Smooth muscle cell (in vitro differentiated cells): ENCODE data around the gene CSRP2. TPM values are rescaled to one million over a fixed set of nuclear protein-coding genes. Genes with fewer than 3 reads are reported as not detected.
A peak's percentile ranks its signal among the peaks of the same experiment; 100 is the strongest.

ENCODE experiments used
- DNase-seq: peaks from one replicate; lab custom pipeline; 2025; ENCODE audit not compliant: unreplicated experiment; lab: John Stamatoyannopoulos, UW
- H2AFZ ChIP-seq: fragments of 200-600 bp; sonication (generic); 2 replicates; pipeline ENCODE4 v1.6.0; 2016; ENCODE audit warnings: antibody characterized with exemption, low read depth, mild to moderate bottlenecking
- H3F3A ChIP-seq: fragments of 200-600 bp; sonication (generic); 2 replicates; pipeline ENCODE4 v1.6.0; 2017; ENCODE audit warnings: antibody characterized with exemption, low read depth
- H3K27ac ChIP-seq: fragments of 200-600 bp; sonication (generic); 2 replicates; pipeline ENCODE4 v1.5.1; 2016; ENCODE audit warnings: low read depth, mild to moderate bottlenecking
- H3K27me3 ChIP-seq: fragments of 200-600 bp; sonication (generic); 2 replicates; pipeline ENCODE4 v1.6.1; 2016; ENCODE audit warnings: low read depth, mild to moderate bottlenecking
- H3K36me3 ChIP-seq: fragments of 200-600 bp; sonication (generic); 2 replicates; pipeline ENCODE4 v1.5.1; 2016; ENCODE audit warnings: low read depth
- H3K4me1 ChIP-seq: fragments of 200-600 bp; sonication (generic); 2 replicates; pipeline ENCODE4 v1.5.1; 2016; ENCODE audit warnings: low read depth
- H3K4me2 ChIP-seq: fragments of 200-600 bp; sonication (generic); 2 replicates; pipeline ENCODE4 v1.6.0; 2016; ENCODE audit warnings: mild to moderate bottlenecking
- H3K4me3 ChIP-seq: fragments of 200-600 bp; sonication (generic); 2 replicates; pipeline ENCODE4 v1.5.1; 2016; ENCODE audit warnings: mild to moderate bottlenecking
- H3K79me2 ChIP-seq: fragments of 200-600 bp; sonication (generic); 2 replicates; pipeline ENCODE4 v1.6.0; 2016; ENCODE audit warnings: low read depth, mild to moderate bottlenecking
- H3K9ac ChIP-seq: fragments of 200-600 bp; sonication (generic); 2 replicates; pipeline ENCODE4 v1.6.0; 2016; ENCODE audit warnings: low read depth
- H3K9me3 ChIP-seq: fragments of 200-600 bp; sonication (generic); replicated peaks from 2 replicates; pipeline ENCODE4 v1.5.1; 2016; ENCODE audit warnings: low read depth
- H4K20me1 ChIP-seq: fragments of 200-600 bp; sonication (generic); 2 replicates; pipeline ENCODE4 v1.6.0; 2016; ENCODE audit warnings: low read depth
- WGBS: methylation state at CpG from one replicate; pipeline ENCODE4 v1.1.7; 2016; ENCODE audit warnings: low lambda C conversion rate; 5-methylcytosine and 5-hydroxymethylcytosine counted together
- polyA plus RNA-seq: library from polyadenylated mRNA; unstranded; fragments of >200 nt; fragmentation: Nextera tagmentation; extraction: Ambion mirVana; gene quantifications from 2 replicates; pipeline ENCODE4 v1.2.1, GENCODE V29; 2016
- total RNA-seq: library from RNA; depleted of rRNA; stranded (reverse); fragments of >200 nt; gene quantifications from 2 replicates; pipeline ENCODE4 v1.2.3, GENCODE V29; 2014
- TF ChIP-seq, protein P1 (sequence below): fragments of 200-600 bp; sonication (generic); IDR thresholded peaks from 2 replicates; pipeline ENCODE4 v1.5.1; 2017; ENCODE audit warnings: borderline replicate concordance, mild to moderate bottlenecking, antibody characterized with exemption; ENCODE audit not compliant: insufficient read depth, poor library complexity, severe bottlenecking

The CSRP2 gene
- total and polyA plus RNA-seq, 2 experiments from 2014 or later: 379 to 735 TPM

DNA sequence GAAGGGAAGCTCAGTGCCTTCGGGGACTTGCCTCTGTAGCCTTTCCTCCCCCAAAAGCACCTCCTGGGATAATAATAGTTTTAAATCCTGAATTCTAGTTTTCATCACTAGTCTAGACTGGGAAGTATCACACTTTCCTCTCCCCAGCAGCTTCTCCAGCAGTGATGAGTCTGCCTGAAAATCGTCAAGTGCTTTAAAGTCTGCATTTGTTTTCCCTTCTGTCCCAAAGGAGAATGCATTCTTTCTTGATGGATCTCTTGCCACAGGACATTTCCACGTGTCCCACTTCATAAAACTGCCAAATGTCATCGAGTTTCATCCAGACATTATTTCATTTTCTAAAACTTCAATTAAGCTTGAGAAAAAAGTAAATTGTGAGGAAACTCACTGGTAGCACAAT is 15.0 kb downstream of the CSRP2 start:
- Histone ChIP-seq H3K36me3 (peaks cover 10% of the 10 kb centered on the region), H3K79me2 (peaks cover 28% of the 10 kb centered on the region), H3K9me3 (no peaks in the 10 kb centered on the region), H3K9ac (peak overlapping the region; percentile 90), H3K4me3 (peak overlapping the region; percentile 12), H3K4me2 (peak overlapping the region; percentile 79), H2AFZ (no peak overlapping the region), H3K4me1 (peaks cover 68% of the 10 kb centered on the region), H3K27me3 (no peaks in the 10 kb centered on the region), H3F3A (peaks cover 80% of the 10 kb centered on the region), H3K27ac (peak overlapping the region; percentile 99), H4K20me1 (peaks cover 26% of the 10 kb centered on the region)
- DNase-seq: no peak
- TF ChIP-seq, protein P1, sequence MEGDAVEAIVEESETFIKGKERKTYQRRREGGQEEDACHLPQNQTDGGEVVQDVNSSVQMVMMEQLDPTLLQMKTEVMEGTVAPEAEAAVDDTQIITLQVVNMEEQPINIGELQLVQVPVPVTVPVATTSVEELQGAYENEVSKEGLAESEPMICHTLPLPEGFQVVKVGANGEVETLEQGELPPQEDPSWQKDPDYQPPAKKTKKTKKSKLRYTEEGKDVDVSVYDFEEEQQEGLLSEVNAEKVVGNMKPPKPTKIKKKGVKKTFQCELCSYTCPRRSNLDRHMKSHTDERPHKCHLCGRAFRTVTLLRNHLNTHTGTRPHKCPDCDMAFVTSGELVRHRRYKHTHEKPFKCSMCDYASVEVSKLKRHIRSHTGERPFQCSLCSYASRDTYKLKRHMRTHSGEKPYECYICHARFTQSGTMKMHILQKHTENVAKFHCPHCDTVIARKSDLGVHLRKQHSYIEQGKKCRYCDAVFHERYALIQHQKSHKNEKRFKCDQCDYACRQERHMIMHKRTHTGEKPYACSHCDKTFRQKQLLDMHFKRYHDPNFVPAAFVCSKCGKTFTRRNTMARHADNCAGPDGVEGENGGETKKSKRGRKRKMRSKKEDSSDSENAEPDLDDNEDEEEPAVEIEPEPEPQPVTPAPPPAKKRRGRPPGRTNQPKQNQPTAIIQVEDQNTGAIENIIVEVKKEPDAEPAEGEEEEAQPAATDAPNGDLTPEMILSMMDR: no peak
- WGBS: 7% methylated on average over 4 of the region's 4 CpGs

DNA sequence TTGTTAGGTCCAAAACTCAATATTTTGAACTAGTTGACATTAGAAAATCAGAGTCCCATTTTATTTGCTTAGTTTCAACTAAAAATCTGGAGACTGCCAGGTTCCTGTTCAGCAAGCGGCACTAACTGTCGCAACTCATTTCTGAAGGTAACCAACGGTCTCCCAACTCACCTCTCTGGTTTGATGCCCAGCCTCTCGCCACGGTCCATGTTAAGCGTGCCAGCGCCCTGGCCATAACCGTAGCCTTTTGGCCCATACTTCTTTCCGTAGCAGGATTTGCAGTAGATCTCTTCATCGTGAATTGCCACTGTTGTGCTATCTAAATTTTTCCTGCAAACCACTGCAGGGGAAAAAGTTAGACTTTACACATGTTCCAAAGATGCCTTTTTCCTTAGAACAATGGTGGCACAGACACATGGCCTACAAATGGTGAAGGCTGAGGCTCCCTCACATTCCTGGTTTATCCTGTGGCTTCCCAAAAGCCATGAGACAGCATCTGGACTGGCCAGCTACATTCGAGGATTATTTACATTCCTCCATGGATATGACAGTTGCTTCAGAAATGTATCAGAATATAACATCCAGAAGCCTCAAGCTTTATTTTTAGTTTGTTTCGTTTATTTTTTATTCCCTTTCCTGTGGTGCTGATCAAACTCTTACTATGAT is 15.7 kb downstream of the CSRP2 start:
- H3K9ac ChIP-seq: peak overlapping the region; percentile 90
- H3K9me3 ChIP-seq: no peaks in the 10 kb centered on the region
- peak overlapping the region; percentile 99 for H3K27ac ChIP-seq
- H4K20me1 ChIP-seq: peaks cover 30% of the 10 kb centered on the region
- peaks cover 16% of the 10 kb centered on the region for H3K36me3 ChIP-seq
- H2AFZ ChIP-seq: no peak overlapping the region
- H3K4me2 ChIP-seq: peak overlapping the region; percentile 79
- DNase-seq: no peak
- no peaks in the 10 kb centered on the region for H3K27me3 ChIP-seq
- peak overlapping the region; percentile 12 for H3K4me3 ChIP-seq
- TF ChIP-seq, protein P1: no peak
- peaks cover 78% of the 10 kb centered on the region for H3F3A ChIP-seq
- H3K79me2 ChIP-seq: peaks cover 23% of the 10 kb centered on the region
- H3K4me1 ChIP-seq: peaks cover 67% of the 10 kb centered on the region
- 62% methylated on average over 12 of the region's 12 CpGs for WGBS

DNA sequence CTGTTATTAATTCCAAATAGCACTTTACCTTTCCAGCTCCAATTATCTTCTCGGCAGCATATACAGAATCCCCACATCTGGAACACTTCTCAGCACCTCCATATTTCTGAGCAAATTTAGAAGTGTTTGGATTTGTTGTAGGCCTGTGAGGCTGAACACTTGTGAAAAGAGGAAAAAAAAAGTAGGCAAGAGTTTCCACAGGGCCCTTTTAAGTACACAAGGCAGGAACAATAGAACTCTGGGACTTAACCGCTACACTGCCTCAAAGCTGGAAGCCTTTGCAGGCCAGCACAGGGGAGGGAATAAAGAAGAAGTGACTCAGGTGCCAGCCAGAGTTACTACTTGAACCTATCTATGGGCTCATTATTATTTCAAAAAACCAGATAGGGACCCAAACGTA is 18.6 kb downstream of the CSRP2 start:
- peaks cover 39% of the 10 kb centered on the region for H3K4me1 ChIP-seq
- TF ChIP-seq, protein P1: no peak
- no peak overlapping the region for H3K4me2 ChIP-seq
- 81% methylated on average over 3 of the region's 3 CpGs for WGBS
- no peak overlapping the region for H3K9ac ChIP-seq
- H3K27me3 ChIP-seq: no peaks in the 10 kb centered on the region
- H3K27ac ChIP-seq: peak overlapping the region; percentile 40
- H3K4me3 ChIP-seq: no peak overlapping the region
- H3K36me3 ChIP-seq: peaks cover 29% of the 10 kb centered on the region
- H3K9me3 ChIP-seq: no peaks in the 10 kb centered on the region
- no peak overlapping the region for H2AFZ ChIP-seq
- peaks cover 71% of the 10 kb centered on the region for H3F3A ChIP-seq
- no peak for DNase-seq
- peaks cover 14% of the 10 kb centered on the region for H3K79me2 ChIP-seq
- peaks cover 15% of the 10 kb centered on the region for H4K20me1 ChIP-seq

DNA sequence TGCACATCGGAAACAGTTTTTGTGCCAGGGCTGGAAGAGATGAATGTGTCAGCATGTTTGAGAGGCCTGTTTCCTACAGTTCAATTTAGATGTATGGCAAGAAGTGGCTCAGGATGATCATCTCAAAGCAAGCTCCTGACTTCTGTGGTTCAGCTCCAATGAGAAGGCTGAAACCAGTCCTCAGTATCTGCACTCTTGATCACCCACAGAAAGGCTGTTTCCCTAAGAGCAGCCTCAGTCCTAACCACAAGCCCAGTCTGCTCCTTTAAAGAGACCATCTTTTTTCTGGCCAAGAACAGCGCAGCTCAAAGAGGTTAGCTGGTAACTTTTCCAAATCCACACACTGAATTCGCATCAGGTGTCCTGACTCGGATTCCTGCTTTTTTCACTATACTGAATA is 19.2 kb downstream of the CSRP2 start:
- Histone ChIP-seq H3K27me3 (no peaks in the 10 kb centered on the region), H2AFZ (no peak overlapping the region), H4K20me1 (peaks cover 15% of the 10 kb centered on the region), H3K27ac (peak overlapping the region; percentile 40), H3K36me3 (peaks cover 29% of the 10 kb centered on the region), H3K9ac (no peak overlapping the region), H3F3A (peaks cover 66% of the 10 kb centered on the region), H3K4me3 (no peak overlapping the region), H3K9me3 (no peaks in the 10 kb centered on the region), H3K4me1 (peaks cover 32% of the 10 kb centered on the region), H3K4me2 (peak overlapping the region; percentile 40), H3K79me2 (peaks cover 14% of the 10 kb centered on the region)
- TF ChIP-seq, protein P1: no peak
- DNase-seq: no peak
- WGBS: 58% methylated on average over 4 of the region's 4 CpGs
